Memory B cell (primary cell): ENCODE data around the gene COL9A3.
A peak's percentile ranks its signal among the peaks of the same experiment; 100 is the strongest.

Experiments
- ATAC-seq: fragments of 150-1000 bp; cut with Tn5 transposase; 2 replicates; pipeline ENCODE4 v1.10.0; 2021; ENCODE audit warnings: low read depth, mild to moderate bottlenecking, moderate library complexity
- DNase-seq, 2 donors: peaks; one replicate each; pipeline ENCODE4 v3.0.0; 2022; ENCODE audit warnings: low spot score in 2 of 2
- H3K27ac Mint-ChIP-seq: one replicate; pipeline ENCODE4 v1.8.0; 2022; ENCODE audit warnings: mild to moderate bottlenecking, moderate library complexity, mixed read lengths
- H3K27me3 Mint-ChIP-seq: one replicate; pipeline ENCODE4 v1.8.0; 2022; ENCODE audit warnings: mixed read lengths
- H3K36me3 Mint-ChIP-seq: one replicate; pipeline ENCODE4 v1.8.0; 2022; ENCODE audit warnings: mild to moderate bottlenecking, mixed read lengths
- H3K4me1 Mint-ChIP-seq: one replicate; pipeline ENCODE4 v1.8.0; 2022; ENCODE audit warnings: mixed read lengths
- H3K4me3 Mint-ChIP-seq: one replicate; pipeline ENCODE4 v1.8.0; 2022; ENCODE audit warnings: mild to moderate bottlenecking, moderate library complexity, mixed read lengths
- H3K9me3 Mint-ChIP-seq: one replicate; pipeline ENCODE4 v1.8.0; 2022; ENCODE audit warnings: mixed read lengths

The COL9A3 gene

DNA sequence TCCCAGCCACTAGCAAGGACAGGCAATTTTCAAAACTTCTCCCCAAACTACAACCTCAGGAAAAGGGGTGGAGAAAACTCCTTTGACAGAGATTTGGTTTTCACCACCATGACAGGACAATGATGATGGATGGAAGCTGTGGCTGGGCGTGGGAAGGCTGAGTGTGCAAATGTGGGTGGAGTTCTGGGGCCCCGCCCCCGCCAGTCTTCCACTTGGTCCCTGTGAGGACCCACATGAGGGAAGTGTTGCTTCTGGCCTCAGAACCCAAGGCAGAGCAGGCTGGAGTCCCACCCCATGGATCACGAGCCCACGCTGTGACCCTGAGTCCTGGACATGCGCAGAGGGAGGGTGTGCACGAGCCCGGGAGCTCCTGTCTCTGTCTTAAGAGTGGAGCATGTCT, 42.1 kb upstream of the COL9A3 start:
- Mint-ChIP-seq H3K4me3 (no peak overlapping the region), H3K9me3 (no peaks in the 10 kb centered on the region), H3K27ac (no peak overlapping the region), H3K36me3 (no peaks in the 10 kb centered on the region), H3K27me3 (peaks cover 2% of the 10 kb centered on the region), H3K4me1 (peaks cover 19% of the 10 kb centered on the region)
- DNase-seq (no peak), ATAC-seq (no peak)

DNA sequence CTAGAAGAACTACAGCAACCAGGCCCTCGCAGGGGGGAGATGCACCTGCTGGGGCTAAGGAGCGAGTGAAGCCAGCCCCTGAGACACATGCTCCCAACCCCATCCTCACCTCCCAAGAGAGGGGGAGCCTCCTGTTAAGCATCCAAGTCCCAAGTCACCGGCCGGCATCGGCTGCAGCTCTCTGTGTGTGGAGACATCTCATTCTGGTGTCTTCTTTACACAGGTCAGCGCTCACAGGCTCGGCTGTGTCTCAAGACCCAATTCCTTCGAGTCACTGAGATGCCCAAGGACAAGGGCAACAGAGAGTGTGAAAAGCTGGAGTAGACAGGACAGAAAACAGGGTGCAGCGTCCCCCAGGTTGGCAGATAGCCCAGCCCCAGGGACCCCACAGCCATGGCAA, 41.6 kb upstream of the COL9A3 start:
- no peak overlapping the region for H3K4me3 Mint-ChIP-seq
- H3K4me1 Mint-ChIP-seq, result peaks cover 19% of the 10 kb centered on the region
- no peak for ATAC-seq

DNA sequence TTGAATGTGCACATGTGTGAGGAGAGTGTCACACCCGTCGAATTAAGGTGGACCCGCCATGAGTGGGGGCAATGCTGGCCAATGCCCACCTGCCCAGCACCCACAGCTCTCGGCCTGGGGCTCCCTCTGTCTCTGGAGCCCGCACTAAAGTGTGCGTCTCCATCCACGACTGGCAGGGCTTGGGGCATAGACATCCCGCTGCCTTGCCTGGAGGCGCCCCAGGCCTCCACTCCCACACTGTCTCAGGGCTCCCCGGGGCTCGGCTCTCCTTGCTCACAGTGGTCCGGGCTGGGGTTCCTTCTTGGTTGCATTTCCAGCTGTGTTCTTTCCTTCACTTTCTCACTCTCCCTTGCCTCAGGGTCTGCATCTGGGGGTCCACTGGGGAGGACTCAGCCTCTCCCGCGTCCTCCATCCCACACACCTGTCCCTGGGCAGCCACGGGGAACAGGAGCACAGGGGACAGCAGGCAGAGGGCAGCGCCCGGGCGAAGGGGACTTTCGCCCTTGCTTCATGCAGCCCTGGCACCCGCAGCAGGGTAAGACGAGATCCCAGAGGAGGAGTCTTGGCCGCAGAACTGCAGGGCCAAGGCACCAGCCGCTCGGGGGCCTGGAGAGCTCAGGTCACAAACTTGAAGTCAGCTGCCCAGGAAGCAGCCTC, 40.7 kb upstream of the COL9A3 start:
- H3K4me1 Mint-ChIP-seq, result peaks cover 19% of the 10 kb centered on the region
- ATAC-seq (no peak), DNase-seq (no peak)
- H3K9me3 Mint-ChIP-seq, result no peaks in the 10 kb centered on the region
- peaks cover 2% of the 10 kb centered on the region for H3K27me3 Mint-ChIP-seq
- H3K4me3 Mint-ChIP-seq, result peak overlapping the region; percentile 11
- no peaks in the 10 kb centered on the region for H3K36me3 Mint-ChIP-seq
- no peak overlapping the region for H3K27ac Mint-ChIP-seq

More for the DNA sequence above, 41.6 kb upstream of the COL9A3 start:
- Mint-ChIP-seq H3K36me3 (no peaks in the 10 kb centered on the region), H3K27me3 (peaks cover 2% of the 10 kb centered on the region), H3K9me3 (no peaks in the 10 kb centered on the region), H3K27ac (no peak overlapping the region)
- DNase-seq, result no peak

- Mint-ChIP-seq H3K36me3 (no peaks in the 10 kb centered on the region), H3K4me1 (peaks cover 19% of the 10 kb centered on the region), H3K27ac (peak overlapping the region; percentile 91), H3K9me3 (no peaks in the 10 kb centered on the region), H3K4me3 (peak overlapping the region; percentile 74), H3K27me3 (no peaks in the 10 kb centered on the region)
- DNase-seq, result no peak
- peak; percentile 78 for ATAC-seq
Observed at GRCh38 chr20:62776692-62777527, 39.9 kb upstream of the COL9A3 start.

DNA sequence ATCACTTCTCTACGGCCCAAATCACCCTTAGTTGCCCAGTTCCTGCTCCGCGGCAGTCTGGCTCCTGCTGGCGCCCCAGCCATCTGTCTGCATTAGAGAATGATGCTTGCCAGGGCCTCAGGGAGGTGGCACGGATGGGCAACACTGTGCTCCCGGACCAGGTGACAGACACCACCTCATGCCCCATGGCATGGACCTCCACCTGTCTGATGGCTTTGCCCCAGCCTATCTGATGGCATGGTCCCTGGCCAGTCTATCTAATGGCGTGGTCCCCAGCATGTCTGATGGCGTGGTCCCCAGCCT, 39.4 kb upstream of the COL9A3 start:
- H3K9me3 Mint-ChIP-seq, result no peaks in the 10 kb centered on the region
- peaks cover 21% of the 10 kb centered on the region for H3K4me1 Mint-ChIP-seq
- DNase-seq (no peak), ATAC-seq (no peak)
- no peaks in the 10 kb centered on the region for H3K36me3 Mint-ChIP-seq
- no peaks in the 10 kb centered on the region for H3K27me3 Mint-ChIP-seq
- H3K4me3 Mint-ChIP-seq, result no peak overlapping the region
- H3K27ac Mint-ChIP-seq, result peak overlapping the region; percentile 91

DNA sequence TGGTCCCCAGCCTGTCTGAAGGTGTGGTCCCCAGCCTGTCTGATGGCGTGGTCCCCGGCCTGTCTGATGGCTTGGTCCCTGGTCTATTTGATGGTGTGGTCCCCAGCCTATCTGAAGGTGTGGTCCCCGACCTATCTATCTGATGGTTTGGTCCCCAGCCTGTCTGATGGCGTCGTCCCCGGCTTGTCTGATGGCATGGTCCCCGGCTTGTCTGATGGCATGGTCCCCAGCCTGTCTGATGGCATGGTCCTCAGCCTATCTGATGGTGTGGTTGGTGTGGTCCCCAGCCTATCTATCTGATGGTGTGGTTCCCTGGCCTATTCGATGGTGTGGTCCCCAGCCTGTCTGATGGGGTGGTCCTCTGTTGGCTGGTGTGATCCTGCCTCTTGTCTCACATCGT, 38.8 kb upstream of the COL9A3 start:
- Mint-ChIP-seq H3K27ac (no peak overlapping the region), H3K4me1 (peaks cover 23% of the 10 kb centered on the region), H3K36me3 (no peaks in the 10 kb centered on the region), H3K4me3 (no peak overlapping the region), H3K9me3 (no peaks in the 10 kb centered on the region), H3K27me3 (no peaks in the 10 kb centered on the region)
- ATAC-seq (no peak), DNase-seq (no peak)

DNA sequence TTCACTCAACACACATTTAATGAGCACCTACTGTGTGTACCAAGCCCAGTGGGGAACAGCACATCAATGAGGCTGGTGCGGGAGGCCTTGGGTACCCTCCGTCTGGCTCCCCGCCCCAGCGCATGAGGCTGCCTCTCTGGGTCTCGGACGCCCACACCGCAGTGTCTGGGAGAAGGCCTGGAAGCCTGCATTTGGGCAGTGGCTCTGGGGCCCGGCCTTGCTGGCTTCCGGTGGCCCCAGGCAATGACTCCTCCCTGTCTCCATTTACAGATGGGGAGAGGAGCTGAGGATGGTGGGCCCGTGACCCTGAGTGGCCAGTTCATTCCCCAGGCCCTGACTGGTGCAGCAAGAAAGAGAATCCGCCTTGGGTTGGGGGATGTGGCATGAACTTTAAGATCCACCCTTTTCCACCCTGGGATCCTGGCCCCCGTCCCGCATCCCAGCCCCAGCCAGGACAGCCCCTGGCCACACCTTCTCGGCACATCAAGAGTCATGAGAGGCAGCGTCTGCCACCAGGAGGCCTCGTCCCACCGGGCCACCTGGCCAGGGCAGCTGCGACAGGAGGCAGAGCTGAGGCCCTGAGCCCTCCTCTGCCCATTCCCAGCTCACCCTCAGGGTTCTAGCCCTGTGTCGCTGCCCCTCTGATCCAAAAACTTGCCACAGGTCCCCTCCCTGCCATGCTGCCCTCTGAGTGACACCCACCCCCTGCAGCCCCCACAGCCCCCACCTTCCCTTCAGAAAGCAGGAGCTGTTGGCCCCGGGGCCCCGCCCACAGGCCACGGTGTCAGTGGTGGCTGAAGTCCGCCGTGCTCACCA, 38.0 kb upstream of the COL9A3 start:
- no peaks in the 10 kb centered on the region for H3K9me3 Mint-ChIP-seq
- H3K27ac Mint-ChIP-seq, result no peak overlapping the region
- H3K36me3 Mint-ChIP-seq, result no peaks in the 10 kb centered on the region
- no peak overlapping the region for H3K4me3 Mint-ChIP-seq
- H3K27me3 Mint-ChIP-seq, result no peaks in the 10 kb centered on the region
- ATAC-seq (no peak), DNase-seq (no peak)
- H3K4me1 Mint-ChIP-seq, result peaks cover 23% of the 10 kb centered on the region

- no peaks in the 10 kb centered on the region for H3K9me3 Mint-ChIP-seq
- DNase-seq, result no peak
- no peaks in the 10 kb centered on the region for H3K27me3 Mint-ChIP-seq
- no peak overlapping the region for H3K4me3 Mint-ChIP-seq
- no peaks in the 10 kb centered on the region for H3K36me3 Mint-ChIP-seq
- H3K4me1 Mint-ChIP-seq, result peaks cover 23% of the 10 kb centered on the region
- H3K27ac Mint-ChIP-seq, result no peak overlapping the region
- no peak for ATAC-seq
Observed at GRCh38 chr20:62779417-62779685, 37.5 kb upstream of the COL9A3 start.

GRCh38 chr20:62780204-62780603, 36.6 kb upstream of the COL9A3 start:
- no peaks in the 10 kb centered on the region for H3K36me3 Mint-ChIP-seq
- no peaks in the 10 kb centered on the region for H3K27me3 Mint-ChIP-seq
- no peaks in the 10 kb centered on the region for H3K9me3 Mint-ChIP-seq
- H3K4me3 Mint-ChIP-seq, result no peak overlapping the region
- ATAC-seq (no peak), DNase-seq (no peak)
- H3K4me1 Mint-ChIP-seq, result peaks cover 21% of the 10 kb centered on the region
- H3K27ac Mint-ChIP-seq, result no peak overlapping the region

DNA sequence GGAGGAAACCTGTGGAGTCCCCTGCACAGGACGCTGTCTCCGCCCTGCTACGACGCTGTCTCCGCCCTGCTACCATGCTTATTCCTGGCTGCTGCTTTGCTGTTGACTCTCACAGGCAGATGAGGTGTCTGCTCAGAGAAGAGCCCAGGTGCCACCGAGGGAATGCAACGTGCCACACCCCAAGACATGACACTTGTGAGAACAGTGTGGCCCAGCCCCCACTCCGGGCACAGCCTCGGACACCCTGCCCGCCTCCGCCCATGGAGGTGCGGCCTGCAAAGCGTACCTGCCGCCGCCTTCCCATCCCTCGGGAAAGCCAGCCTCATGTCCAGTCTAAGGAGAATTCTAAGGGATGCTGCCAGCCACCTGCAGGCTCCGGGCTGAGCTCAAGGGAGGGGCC, 36.2 kb upstream of the COL9A3 start:
- Mint-ChIP-seq H3K4me1 (peaks cover 19% of the 10 kb centered on the region), H3K27me3 (no peaks in the 10 kb centered on the region), H3K4me3 (no peak overlapping the region), H3K27ac (no peak overlapping the region), H3K9me3 (no peaks in the 10 kb centered on the region), H3K36me3 (no peaks in the 10 kb centered on the region)
- ATAC-seq (no peak), DNase-seq (no peak)

- no peaks in the 10 kb centered on the region for H3K36me3 Mint-ChIP-seq
- peaks cover 6% of the 10 kb centered on the region for H3K4me1 Mint-ChIP-seq
- no peaks in the 10 kb centered on the region for H3K9me3 Mint-ChIP-seq
- H3K27ac Mint-ChIP-seq, result no peak overlapping the region
- no peak for DNase-seq
- no peaks in the 10 kb centered on the region for H3K27me3 Mint-ChIP-seq
- no peak overlapping the region for H3K4me3 Mint-ChIP-seq
- ATAC-seq, result no peak
Observed at GRCh38 chr20:62782149-62782892, 34.5 kb upstream of the COL9A3 start.

DNA sequence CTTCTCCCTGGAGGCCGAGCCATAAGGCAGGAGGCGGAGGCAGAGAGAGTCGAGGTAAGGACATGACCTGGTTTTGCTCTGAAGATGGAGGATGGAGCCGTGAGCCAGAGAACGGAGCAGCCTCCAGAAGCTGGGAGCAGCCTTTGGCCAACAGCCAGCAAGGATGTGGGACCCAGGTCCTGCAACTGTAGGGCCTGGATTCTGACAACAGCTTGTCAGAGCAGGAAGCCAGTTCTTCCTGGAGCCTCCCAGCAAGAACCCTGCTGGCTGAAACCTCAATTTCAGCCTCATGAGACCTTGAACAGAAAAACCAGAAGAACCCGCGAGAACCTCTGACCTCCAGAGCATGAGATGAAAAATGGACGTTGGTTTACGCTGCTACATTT, 34.0 kb upstream of the COL9A3 start:
- Mint-ChIP-seq H3K27me3 (no peaks in the 10 kb centered on the region), H3K27ac (no peak overlapping the region)

GRCh38 chr20:62784497-62784896, 32.4 kb upstream of the COL9A3 start:
- Mint-ChIP-seq H3K27me3 (no peaks in the 10 kb centered on the region), H3K4me1 (peaks cover 4% of the 10 kb centered on the region), H3K36me3 (no peaks in the 10 kb centered on the region), H3K4me3 (no peak overlapping the region), H3K27ac (no peak overlapping the region), H3K9me3 (no peaks in the 10 kb centered on the region)
- no peak for DNase-seq
- no peak for ATAC-seq

More for the DNA sequence above, 34.0 kb upstream of the COL9A3 start:
- DNase-seq (no peak), ATAC-seq (no peak)
- H3K9me3 Mint-ChIP-seq, result no peaks in the 10 kb centered on the region
- no peak overlapping the region for H3K4me3 Mint-ChIP-seq
- peaks cover 4% of the 10 kb centered on the region for H3K4me1 Mint-ChIP-seq
- H3K36me3 Mint-ChIP-seq, result no peaks in the 10 kb centered on the region

GRCh38 chr20:62785393-62785792, 31.5 kb upstream of the COL9A3 start:
- Mint-ChIP-seq H3K4me1 (peaks cover 4% of the 10 kb centered on the region), H3K36me3 (no peaks in the 10 kb centered on the region), H3K27ac (no peak overlapping the region), H3K27me3 (no peaks in the 10 kb centered on the region), H3K4me3 (no peak overlapping the region), H3K9me3 (no peaks in the 10 kb centered on the region)
- ATAC-seq (no peak), DNase-seq (no peak)
